ENCODE measurements around the gene SPSB2.

DNA sequence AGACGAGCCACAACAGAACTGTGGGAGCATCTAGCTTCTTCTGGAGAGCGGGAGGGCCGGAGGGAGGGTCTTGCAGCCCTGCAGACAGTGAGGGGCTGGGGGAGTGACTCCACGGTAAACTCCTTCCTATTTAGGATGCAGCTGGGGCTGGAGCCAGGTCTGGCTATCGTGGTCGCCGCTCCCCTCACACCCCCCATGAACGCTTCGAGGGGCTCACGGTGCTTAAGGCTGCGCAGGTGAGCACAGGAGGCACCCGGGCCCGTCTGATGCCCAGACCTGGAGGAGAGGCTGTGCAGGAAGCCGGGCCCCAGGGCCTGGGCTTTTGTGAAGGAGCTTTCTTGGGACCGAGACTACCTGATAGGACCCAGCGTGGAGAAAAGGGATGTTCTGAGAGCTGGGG lies 36.3 kb downstream of the SPSB2 start:
- TF ChIP-seq EZH2 (IDR thresholded peaks at IDR 0.05; ENCODE audit: borderline replicate concordance, low read length): no peak
- TF ChIP-seq, protein P1, sequence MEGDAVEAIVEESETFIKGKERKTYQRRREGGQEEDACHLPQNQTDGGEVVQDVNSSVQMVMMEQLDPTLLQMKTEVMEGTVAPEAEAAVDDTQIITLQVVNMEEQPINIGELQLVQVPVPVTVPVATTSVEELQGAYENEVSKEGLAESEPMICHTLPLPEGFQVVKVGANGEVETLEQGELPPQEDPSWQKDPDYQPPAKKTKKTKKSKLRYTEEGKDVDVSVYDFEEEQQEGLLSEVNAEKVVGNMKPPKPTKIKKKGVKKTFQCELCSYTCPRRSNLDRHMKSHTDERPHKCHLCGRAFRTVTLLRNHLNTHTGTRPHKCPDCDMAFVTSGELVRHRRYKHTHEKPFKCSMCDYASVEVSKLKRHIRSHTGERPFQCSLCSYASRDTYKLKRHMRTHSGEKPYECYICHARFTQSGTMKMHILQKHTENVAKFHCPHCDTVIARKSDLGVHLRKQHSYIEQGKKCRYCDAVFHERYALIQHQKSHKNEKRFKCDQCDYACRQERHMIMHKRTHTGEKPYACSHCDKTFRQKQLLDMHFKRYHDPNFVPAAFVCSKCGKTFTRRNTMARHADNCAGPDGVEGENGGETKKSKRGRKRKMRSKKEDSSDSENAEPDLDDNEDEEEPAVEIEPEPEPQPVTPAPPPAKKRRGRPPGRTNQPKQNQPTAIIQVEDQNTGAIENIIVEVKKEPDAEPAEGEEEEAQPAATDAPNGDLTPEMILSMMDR (IDR thresholded peaks at IDR 0.05; ENCODE audit: low read length): no peak
